Liver (tissue), 9 donors: Measurements from ENCODE around the gene WNK1. TPM values are rescaled to one million over a fixed set of nuclear protein-coding genes. Genes with fewer than 3 reads are reported as not detected.

Experiments used
- DNase-seq: peaks from one replicate; pipeline ENCODE4 v3.0.0-alpha.2; 2017; ENCODE audit warnings: low spot score
- H3K27ac ChIP-seq, 2 donors: one replicate each; pipeline ENCODE4 v1.7.0; 2013; ENCODE audit warnings: inconsistent platforms in 2 of 2, low read length in 2 of 2, control low read depth in 1 of 2, low read depth in 1 of 2, mild to moderate bottlenecking in 1 of 2
- H3K27me3 ChIP-seq, 4 donors: one replicate each; pipeline versions ENCODE4 v1.6.1 to v1.7.0; 2013; ENCODE audit warnings: low read length in 3 of 4, inconsistent platforms in 1 of 4, mild to moderate bottlenecking in 1 of 4, moderate library complexity in 1 of 4; ENCODE audit not compliant: control insufficient read depth in 4 of 4, insufficient read depth in 4 of 4
- H3K36me3 ChIP-seq, 4 donors: one replicate each; pipeline versions ENCODE4 v1.6.1 to v1.7.0; 2013; ENCODE audit warnings: low read length in 3 of 4, mild to moderate bottlenecking in 3 of 4, low read depth in 1 of 4, moderate library complexity in 1 of 4; ENCODE audit not compliant: control insufficient read depth in 4 of 4, insufficient read depth in 3 of 4
- H3K4me1 ChIP-seq, 4 donors: one replicate each; pipeline versions ENCODE4 v1.6.1 to v1.7.0; 2013; ENCODE audit warnings: low read length in 3 of 4, mild to moderate bottlenecking in 3 of 4, moderate library complexity in 1 of 4; ENCODE audit not compliant: control insufficient read depth in 4 of 4, insufficient read depth in 4 of 4
- H3K4me3 ChIP-seq, 3 donors: one replicate each; pipeline versions ENCODE4 v1.6.1 to v1.7.0; 2013; ENCODE audit warnings: low read length in 3 of 3, control low read depth in 1 of 3, low read depth in 1 of 3, mild to moderate bottlenecking in 1 of 3
- H3K9ac ChIP-seq, 2 donors: one replicate each; pipeline ENCODE4 v1.7.0; 2013; ENCODE audit warnings: low read length in 2 of 2, mild to moderate bottlenecking in 2 of 2, moderate library complexity in 2 of 2, control low read depth in 1 of 2, low read depth in 1 of 2
- H3K9me3 ChIP-seq, 4 donors: one replicate each; pipeline versions ENCODE4 v1.6.1 to v1.7.0; 2013; ENCODE audit warnings: low read length in 3 of 4; ENCODE audit not compliant: control insufficient read depth in 4 of 4
- CTCF ChIP-seq: fragments of 150-350 bp; IDR thresholded peaks from 2 replicates; pipeline ENCODE4 v1.5.1; 2017; ENCODE audit warnings: improper control_type of control experiment, low read depth, low read length; ENCODE audit not compliant: missing input control
- EGR1 ChIP-seq, 2 donors: IDR thresholded peaks; 2 replicates each; pipeline ENCODE4 v1.6.1; 2016 to 2018; ENCODE audit warnings: antibody characterized with exemption in 2 of 2, low read depth in 2 of 2
- FOXA1 ChIP-seq: IDR thresholded peaks from 2 replicates; pipeline ENCODE4 v1.6.1; 2016; ENCODE audit warnings: antibody characterized with exemption
- FOXA2 ChIP-seq: IDR thresholded peaks from 2 replicates; pipeline ENCODE4 v1.6.1; 2016; ENCODE audit warnings: antibody characterized with exemption
- GABPA ChIP-seq, 2 donors: IDR thresholded peaks in 1 of 2; conservative IDR thresholded peaks in 1 of 2; 2 replicates each; pipeline ENCODE4 v1.6.1; 2016; ENCODE audit warnings: antibody characterized with exemption in 2 of 2, mild to moderate bottlenecking in 1 of 2, moderate library complexity in 1 of 2
- HNF4A ChIP-seq, 2 donors: conservative IDR thresholded peaks; 2 replicates each; pipeline ENCODE4 v1.6.1; 2016; ENCODE audit warnings: antibody characterized with exemption in 2 of 2, mild to moderate bottlenecking in 2 of 2
- HNF4G ChIP-seq: IDR thresholded peaks from 2 replicates; pipeline ENCODE4 v1.6.1; 2016; ENCODE audit warnings: antibody characterized with exemption
- JUND ChIP-seq, 2 donors: IDR thresholded peaks; 2 replicates each; pipeline ENCODE4 v1.6.1; 2016; ENCODE audit warnings: antibody characterized with exemption in 2 of 2
- NR2F2 ChIP-seq: IDR thresholded peaks from 2 replicates; pipeline ENCODE4 v1.6.1; 2016; ENCODE audit warnings: antibody characterized with exemption
- RAD21 ChIP-seq, 2 donors: IDR thresholded peaks; 2 replicates each; pipeline ENCODE4 v1.6.1; 2016; ENCODE audit warnings: antibody characterized with exemption in 2 of 2, mild to moderate bottlenecking in 2 of 2
- RXRA ChIP-seq, 2 donors: IDR thresholded peaks; 2 replicates each; pipeline ENCODE4 v1.6.1; 2017 to 2018; ENCODE audit warnings: antibody characterized with exemption in 2 of 2, mild to moderate bottlenecking in 1 of 2
- SP1 ChIP-seq: IDR thresholded peaks from 2 replicates; pipeline ENCODE4 v1.6.1; 2018; ENCODE audit warnings: antibody characterized with exemption, mild to moderate bottlenecking
- TAF1 ChIP-seq: conservative IDR thresholded peaks from 2 replicates; pipeline ENCODE4 v1.6.1; 2016; ENCODE audit warnings: antibody characterized with exemption, mild to moderate bottlenecking
- YY1 ChIP-seq: IDR thresholded peaks from 2 replicates; pipeline ENCODE4 v1.6.1; 2016; ENCODE audit warnings: antibody characterized with exemption, mild to moderate bottlenecking
- WGBS: extraction: QIAGEN DNeasy Blood & Tissue Kit; methylation state at CpG from one replicate; pipeline ENCODE4 v1.1.7; 2013; 5-methylcytosine and 5-hydroxymethylcytosine counted together
- polyA plus RNA-seq, 2 donors: library from polyadenylated mRNA; stranded (reverse) in 1 of 2; unstranded in 1 of 2; fragments of 200-250 nt in 1 of 2; fragments of >200 nt in 1 of 2; fragmentation: Nextera tagmentation in 1 of 2; extraction: Ambion mirVana in 1 of 2; gene quantifications; one replicate each; pipeline versions ENCODE4 v1.2.1 to v1.2.3, GENCODE V29; 2013 to 2015
- total RNA-seq, 2 donors: library from RNA; depleted of rRNA; stranded (reverse); fragments of >200 nt; gene quantifications; one replicate each; pipeline ENCODE4 v1.2.3, GENCODE V29; 2014
- TF ChIP-seq, protein P1 (sequence below): IDR thresholded peaks from 2 replicates; pipeline ENCODE4 v1.6.1; 2016; ENCODE audit warnings: antibody characterized with exemption
- TF ChIP-seq, protein P2 (sequence below): IDR thresholded peaks from 2 replicates; pipeline ENCODE4 v1.6.1; 2016; ENCODE audit warnings: antibody characterized with exemption
- TF ChIP-seq, protein P3 (sequence below): IDR thresholded peaks from 2 replicates; pipeline ENCODE4 v1.6.1; 2016; ENCODE audit warnings: antibody characterized with exemption
- TF ChIP-seq, protein P4 (sequence below): IDR thresholded peaks from 2 replicates; pipeline ENCODE4 v1.6.1; 2016; ENCODE audit warnings: antibody characterized with exemption, mild to moderate bottlenecking
- donor health status: healthy.
- donor health status: healthy.
- donor health status: healthy.
- donor health status: healthy.
- donor health status: healthy.

The WNK1 gene
- total and polyA plus RNA-seq, 4 donors, result 22.4 to 299 (median 53.8) TPM

GRCh38 chr12:751192-751998, 984 bp upstream of the WNK1 start:
- peaks cover 2 to 39% (median 19%) of the 10 kb centered on the region in 4 donors for H3K4me1 ChIP-seq
- peak overlapping the region; percentile 52 to 84 for H3K27ac ChIP-seq
- TF ChIP-seq EGR1 (IDR thresholded peaks at IDR 0.05; ENCODE audit: low read depth in 2 of 2) (peak; percentile 55 to 63), HNF4G (peak; percentile 39), RXRA (IDR thresholded peaks at IDR 0.05) (peak; percentile 60 to 75), SP1 (peak; percentile 74), RAD21 (IDR thresholded peaks at IDR 0.05) (peak; percentile 85 to 94), GABPA (IDR thresholded peaks at IDR 0.05 in 1 of 2, conservative IDR thresholded peaks at IDR 0.05 in 1 of 2) (peak in 1 of 2 donors; percentile 36), YY1 (peak; percentile 77), FOXA2 (no peak), TAF1 (peak; percentile 55), FOXA1 (peak; percentile 16), CTCF (peak; percentile 64), HNF4A (conservative IDR thresholded peaks at IDR 0.05) (peak; percentile 40 to 77), JUND (IDR thresholded peaks at IDR 0.05) (peak in 1 of 2 donors; percentile 24), NR2F2 (peak; percentile 55)
- TF ChIP-seq, protein P1, sequence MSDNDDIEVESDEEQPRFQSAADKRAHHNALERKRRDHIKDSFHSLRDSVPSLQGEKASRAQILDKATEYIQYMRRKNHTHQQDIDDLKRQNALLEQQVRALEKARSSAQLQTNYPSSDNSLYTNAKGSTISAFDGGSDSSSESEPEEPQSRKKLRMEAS, result peak; percentile 84
- TF ChIP-seq, protein P2, sequence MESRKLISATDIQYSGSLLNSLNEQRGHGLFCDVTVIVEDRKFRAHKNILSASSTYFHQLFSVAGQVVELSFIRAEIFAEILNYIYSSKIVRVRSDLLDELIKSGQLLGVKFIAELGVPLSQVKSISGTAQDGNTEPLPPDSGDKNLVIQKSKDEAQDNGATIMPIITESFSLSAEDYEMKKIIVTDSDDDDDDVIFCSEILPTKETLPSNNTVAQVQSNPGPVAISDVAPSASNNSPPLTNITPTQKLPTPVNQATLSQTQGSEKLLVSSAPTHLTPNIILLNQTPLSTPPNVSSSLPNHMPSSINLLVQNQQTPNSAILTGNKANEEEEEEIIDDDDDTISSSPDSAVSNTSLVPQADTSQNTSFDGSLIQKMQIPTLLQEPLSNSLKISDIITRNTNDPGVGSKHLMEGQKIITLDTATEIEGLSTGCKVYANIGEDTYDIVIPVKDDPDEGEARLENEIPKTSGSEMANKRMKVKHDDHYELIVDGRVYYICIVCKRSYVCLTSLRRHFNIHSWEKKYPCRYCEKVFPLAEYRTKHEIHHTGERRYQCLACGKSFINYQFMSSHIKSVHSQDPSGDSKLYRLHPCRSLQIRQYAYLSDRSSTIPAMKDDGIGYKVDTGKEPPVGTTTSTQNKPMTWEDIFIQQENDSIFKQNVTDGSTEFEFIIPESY, result no peak
- TF ChIP-seq, protein P3, sequence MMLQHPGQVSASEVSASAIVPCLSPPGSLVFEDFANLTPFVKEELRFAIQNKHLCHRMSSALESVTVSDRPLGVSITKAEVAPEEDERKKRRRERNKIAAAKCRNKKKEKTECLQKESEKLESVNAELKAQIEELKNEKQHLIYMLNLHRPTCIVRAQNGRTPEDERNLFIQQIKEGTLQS, result peak; percentile 24
- TF ChIP-seq, protein P4, sequence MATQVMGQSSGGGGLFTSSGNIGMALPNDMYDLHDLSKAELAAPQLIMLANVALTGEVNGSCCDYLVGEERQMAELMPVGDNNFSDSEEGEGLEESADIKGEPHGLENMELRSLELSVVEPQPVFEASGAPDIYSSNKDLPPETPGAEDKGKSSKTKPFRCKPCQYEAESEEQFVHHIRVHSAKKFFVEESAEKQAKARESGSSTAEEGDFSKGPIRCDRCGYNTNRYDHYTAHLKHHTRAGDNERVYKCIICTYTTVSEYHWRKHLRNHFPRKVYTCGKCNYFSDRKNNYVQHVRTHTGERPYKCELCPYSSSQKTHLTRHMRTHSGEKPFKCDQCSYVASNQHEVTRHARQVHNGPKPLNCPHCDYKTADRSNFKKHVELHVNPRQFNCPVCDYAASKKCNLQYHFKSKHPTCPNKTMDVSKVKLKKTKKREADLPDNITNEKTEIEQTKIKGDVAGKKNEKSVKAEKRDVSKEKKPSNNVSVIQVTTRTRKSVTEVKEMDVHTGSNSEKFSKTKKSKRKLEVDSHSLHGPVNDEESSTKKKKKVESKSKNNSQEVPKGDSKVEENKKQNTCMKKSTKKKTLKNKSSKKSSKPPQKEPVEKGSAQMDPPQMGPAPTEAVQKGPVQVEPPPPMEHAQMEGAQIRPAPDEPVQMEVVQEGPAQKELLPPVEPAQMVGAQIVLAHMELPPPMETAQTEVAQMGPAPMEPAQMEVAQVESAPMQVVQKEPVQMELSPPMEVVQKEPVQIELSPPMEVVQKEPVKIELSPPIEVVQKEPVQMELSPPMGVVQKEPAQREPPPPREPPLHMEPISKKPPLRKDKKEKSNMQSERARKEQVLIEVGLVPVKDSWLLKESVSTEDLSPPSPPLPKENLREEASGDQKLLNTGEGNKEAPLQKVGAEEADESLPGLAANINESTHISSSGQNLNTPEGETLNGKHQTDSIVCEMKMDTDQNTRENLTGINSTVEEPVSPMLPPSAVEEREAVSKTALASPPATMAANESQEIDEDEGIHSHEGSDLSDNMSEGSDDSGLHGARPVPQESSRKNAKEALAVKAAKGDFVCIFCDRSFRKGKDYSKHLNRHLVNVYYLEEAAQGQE, result peak; percentile 62
- H3K4me3 ChIP-seq, result peak overlapping the region; percentile 42 to 63 (median 43)
- H3K9ac ChIP-seq, result peak overlapping the region; percentile 60 to 91
- WGBS, result under 1% methylated on average over 42 of the region's 42 CpGs
- peak; percentile 90 for DNase-seq
- H3K9me3 ChIP-seq, result no peaks in the 10 kb centered on the region
- no peaks in the 10 kb centered on the region for H3K27me3 ChIP-seq
- H3K36me3 ChIP-seq, result no peaks in the 10 kb centered on the region
